HUES64 (cell line): ENCODE measurements around the gene PGAM4.
"Not testable (repeated sequence)": the region's sequence is repeated elsewhere in the genome, so short reads cannot be mapped to it uniquely, and the experiment has no call there.

Source experiments
- H3K27ac ChIP-seq: 2 replicates; pipeline ENCODE4 v1.7.0; 2013; ENCODE audit warnings: low read depth, low read length, inconsistent platforms
- H3K27me3 ChIP-seq: 2 replicates; pipeline ENCODE4 v1.6.1; 2013; ENCODE audit warnings: mild to moderate bottlenecking, low read length; ENCODE audit not compliant: insufficient read depth
- H3K36me3 ChIP-seq: 2 replicates; pipeline ENCODE4 v1.6.1; 2013; ENCODE audit warnings: mild to moderate bottlenecking, low read length; ENCODE audit not compliant: insufficient read depth
- H3K4me1 ChIP-seq: 2 replicates; pipeline ENCODE4 v1.6.1; 2013; ENCODE audit warnings: mild to moderate bottlenecking, low read length, moderate library complexity; ENCODE audit not compliant: insufficient read depth
- H3K4me3 ChIP-seq: 2 replicates; pipeline ENCODE4 v1.5.1; 2013; ENCODE audit warnings: mild to moderate bottlenecking, low read length, moderate library complexity
- H3K9ac ChIP-seq: 2 replicates; pipeline ENCODE4 v1.6.1; 2013; ENCODE audit warnings: mild to moderate bottlenecking, low read depth, low read length
- H3K9me3 ChIP-seq: 2 replicates; pipeline ENCODE4 v1.6.1; 2013; ENCODE audit warnings: low read depth, low read length; ENCODE audit not compliant: insufficient read depth
- WGBS: fragments of 150-250, 120-280 bp; methylation state at CpG from one replicate; pipeline ENCODE4 v1.1.7; 2013; ENCODE audit warnings: missing lambda C conversion rate; 5-methylcytosine and 5-hydroxymethylcytosine counted together

Gene PGAM4

DNA sequence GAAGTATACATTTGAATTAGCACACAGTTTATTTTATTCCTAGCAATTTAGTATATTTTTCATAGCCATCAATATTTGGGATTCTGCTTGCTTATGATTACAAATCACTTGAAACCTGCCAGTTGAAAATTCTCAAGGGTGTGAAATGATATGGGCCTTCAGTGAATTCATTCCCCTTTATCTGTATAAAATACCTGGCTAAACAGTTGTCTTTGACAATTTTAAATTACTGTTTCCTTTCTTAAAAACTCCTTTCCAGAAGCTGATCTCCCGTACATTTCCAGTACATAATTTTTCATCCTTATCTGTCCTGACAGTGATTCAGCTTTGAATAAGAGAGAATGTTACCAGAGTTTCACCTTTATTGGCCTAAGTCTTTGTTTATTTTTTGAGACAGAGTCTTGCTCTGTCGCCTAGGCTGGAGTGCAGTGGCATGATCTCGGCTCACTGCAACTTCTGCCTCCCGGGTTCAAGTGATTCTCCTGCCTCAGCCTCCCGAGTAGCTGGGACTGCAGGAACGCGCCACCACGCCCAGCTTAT is 45.0 kb downstream of the PGAM4 start:
- no peak overlapping the region for H3K27ac ChIP-seq
- 95% methylated on average over 8 of the region's 8 CpGs for WGBS
- H3K9me3 ChIP-seq, result no peaks in the 10 kb centered on the region
- H3K4me1 ChIP-seq, result no peaks in the 10 kb centered on the region
- no peak overlapping the region for H3K4me3 ChIP-seq
- H3K27me3 ChIP-seq, result no peaks in the 10 kb centered on the region
- no peaks in the 10 kb centered on the region for H3K36me3 ChIP-seq
- H3K9ac ChIP-seq, result no peak overlapping the region

DNA sequence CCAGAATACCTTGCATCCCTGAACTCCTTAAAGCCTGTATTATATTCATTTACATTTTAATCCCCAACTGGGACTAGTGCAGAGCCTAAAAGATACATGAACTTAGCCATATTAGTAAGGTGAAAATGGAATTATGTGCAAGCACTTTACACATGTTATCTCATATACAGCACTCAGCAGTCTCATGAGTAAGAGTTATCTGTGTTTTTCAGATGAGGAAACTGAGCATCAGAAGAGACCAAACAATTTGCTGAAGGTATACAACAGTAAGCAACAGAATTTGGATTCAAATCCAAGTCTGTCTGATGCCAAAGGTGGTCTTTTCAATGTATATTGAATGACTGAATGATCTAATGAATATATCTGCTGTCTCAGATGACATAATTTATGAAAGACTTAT is 46.7 kb downstream of the PGAM4 start:
- Histone ChIP-seq H3K27me3 (no peaks in the 10 kb centered on the region), H3K36me3 (no peaks in the 10 kb centered on the region), H3K4me3 (no peak overlapping the region), H3K27ac (no peak overlapping the region), H3K9ac (no peak overlapping the region), H3K4me1 (no peaks in the 10 kb centered on the region), H3K9me3 (no peaks in the 10 kb centered on the region)

DNA sequence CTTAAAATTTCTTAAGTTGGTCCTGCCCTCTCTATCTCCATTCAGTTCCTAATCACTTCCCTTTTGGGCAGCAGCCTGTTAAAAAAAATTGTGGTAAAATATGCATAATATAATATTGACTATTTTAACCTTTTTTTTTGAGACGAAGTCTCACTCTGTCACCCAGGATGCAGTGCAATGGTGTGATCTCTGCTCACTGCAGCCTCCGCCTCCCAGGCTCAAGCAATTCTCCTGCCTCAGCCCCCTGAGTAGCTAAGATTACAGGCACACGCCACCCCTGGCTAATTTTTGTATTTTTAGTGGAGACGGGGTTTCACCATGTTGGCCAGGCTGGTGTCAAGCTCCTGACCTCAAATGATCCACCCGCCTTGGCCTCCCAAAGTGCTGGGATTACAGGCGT is 50.1 kb downstream of the PGAM4 start:
- not testable (repeated sequence) for H3K27me3 ChIP-seq, H3K4me1 ChIP-seq, H3K9ac ChIP-seq, H3K36me3 ChIP-seq, H3K9me3 ChIP-seq, H3K27ac ChIP-seq, H3K4me3 ChIP-seq
- 91% methylated on average over 6 of the region's 6 CpGs for WGBS

DNA sequence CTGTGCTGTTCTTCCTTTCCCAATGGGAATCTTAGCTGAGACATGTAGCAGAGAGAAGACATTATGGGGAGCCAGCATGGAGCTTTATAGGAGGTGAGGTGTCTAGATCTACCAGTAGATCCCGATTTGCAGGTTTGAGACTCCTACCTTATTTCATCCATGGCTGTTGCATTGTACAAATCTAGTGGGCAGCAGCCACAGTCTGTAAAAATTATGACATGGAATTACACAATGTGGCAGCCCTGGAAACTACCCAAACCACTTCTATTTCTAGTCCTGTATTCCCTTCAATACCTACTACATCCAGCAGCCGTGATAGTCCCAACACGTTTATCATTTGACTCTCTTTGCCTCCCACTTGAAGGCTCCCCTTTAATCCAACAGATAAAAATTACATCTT is 50.9 kb downstream of the PGAM4 start:
- WGBS, result 100% methylated on average over 3 of the region's 3 CpGs
- Histone ChIP-seq H3K4me3 (no peak overlapping the region), H3K9ac (no peak overlapping the region), H3K4me1 (no peaks in the 10 kb centered on the region), H3K36me3 (no peaks in the 10 kb centered on the region), H3K27ac (no peak overlapping the region), H3K9me3 (no peaks in the 10 kb centered on the region), H3K27me3 (no peaks in the 10 kb centered on the region)
